H9 (cell line): ENCODE measurements around the gene PLD1. TPM values are rescaled to one million over a fixed set of nuclear protein-coding genes. Genes with fewer than 3 reads are reported as not detected.

Experiments used
- DNase-seq: peaks from one replicate; pipeline ENCODE4 v3.0.0-alpha.2; 2017
- H2AFZ ChIP-seq: one replicate; pipeline ENCODE4 v1.6.1; 2013; ENCODE audit warnings: mild to moderate bottlenecking, low read length, control low read depth, moderate library complexity
- H2AK5ac ChIP-seq: 2 replicates; pipeline ENCODE4 v1.6.1; 2013; ENCODE audit warnings: low read length, control low read depth, mixed read lengths; ENCODE audit not compliant: insufficient read length
- H2BK120ac ChIP-seq: one replicate; pipeline ENCODE4 v1.6.1; 2013; ENCODE audit warnings: low read depth, mild to moderate bottlenecking, low read length, control low read depth, inconsistent platforms; ENCODE audit not compliant: poor library complexity, severe bottlenecking
- H2BK12ac ChIP-seq: 2 replicates; pipeline ENCODE4 v1.6.1; 2013; ENCODE audit warnings: low read length, control low read depth, mixed read lengths, low read depth; ENCODE audit not compliant: insufficient read length
- H2BK15ac ChIP-seq: 2 replicates; pipeline ENCODE4 v1.6.1; 2013; ENCODE audit warnings: low read depth, low read length, control low read depth
- H2BK20ac ChIP-seq: one replicate; pipeline ENCODE4 v1.6.1; 2013; ENCODE audit warnings: low read depth, mild to moderate bottlenecking, low read length, control low read depth, inconsistent platforms; ENCODE audit not compliant: poor library complexity, severe bottlenecking
- H2BK5ac ChIP-seq: 2 replicates; pipeline ENCODE4 v1.6.1; 2013; ENCODE audit warnings: low read length, control low read depth, mixed read lengths; ENCODE audit not compliant: insufficient read length
- H3K14ac ChIP-seq: 2 replicates; pipeline ENCODE4 v1.6.1; 2013; ENCODE audit warnings: low read length, control low read depth; ENCODE audit not compliant: insufficient read depth
- H3K18ac ChIP-seq: 2 replicates; pipeline ENCODE4 v1.6.1; 2013; ENCODE audit warnings: low read depth, mild to moderate bottlenecking, mixed read lengths, low read length, control low read depth; ENCODE audit not compliant: insufficient read length
- H3K23ac ChIP-seq: 2 replicates; pipeline ENCODE4 v1.6.1; 2013; ENCODE audit warnings: low read length, control low read depth, mixed read lengths, low read depth; ENCODE audit not compliant: insufficient read length
- H3K23me2 ChIP-seq: 2 replicates; pipeline ENCODE4 v1.6.1; 2013; ENCODE audit warnings: low read depth, mild to moderate bottlenecking, mixed read lengths, low read length, control low read depth; ENCODE audit not compliant: insufficient read length, poor library complexity, severe bottlenecking
- H3K27ac ChIP-seq: 2 replicates; pipeline ENCODE4 v1.5.1; 2013; ENCODE audit warnings: low read length, control low read depth, mixed read lengths, low read depth; ENCODE audit not compliant: insufficient read length
- H3K27me3 ChIP-seq: 2 replicates; pipeline ENCODE4 v1.6.1; 2013; ENCODE audit warnings: low read length, control low read depth, inconsistent platforms; ENCODE audit not compliant: insufficient read depth
- H3K4ac ChIP-seq: 2 replicates; pipeline ENCODE4 v1.6.1; 2013; ENCODE audit warnings: low read depth, mild to moderate bottlenecking, control low read depth, inconsistent platforms, low read length, moderate library complexity
- H3K4me1 ChIP-seq: 2 replicates; pipeline ENCODE4 v1.6.1; 2013; ENCODE audit warnings: low read length, control low read depth, inconsistent platforms; ENCODE audit not compliant: insufficient read depth
- H3K4me2 ChIP-seq: 2 replicates; pipeline ENCODE4 v1.6.1; 2013; ENCODE audit warnings: low read length, control low read depth, mixed read lengths; ENCODE audit not compliant: insufficient read length, insufficient read depth
- H3K56ac ChIP-seq: 2 replicates; pipeline ENCODE4 v1.6.1; 2013; ENCODE audit warnings: low read depth, mild to moderate bottlenecking, mixed read lengths, low read length, control low read depth; ENCODE audit not compliant: insufficient read length
- H3K79me1 ChIP-seq: 2 replicates; pipeline ENCODE4 v1.6.1; 2013; ENCODE audit warnings: low read depth, mild to moderate bottlenecking, moderate library complexity, low read length, control low read depth, inconsistent platforms; ENCODE audit not compliant: insufficient read depth, poor library complexity, severe bottlenecking
- H3K79me2 ChIP-seq: 2 replicates; pipeline ENCODE4 v1.6.1; 2013; ENCODE audit warnings: low read length, control low read depth, inconsistent platforms; ENCODE audit not compliant: insufficient read depth
- H3K9ac ChIP-seq: 2 replicates; pipeline ENCODE4 v1.6.1; 2013; ENCODE audit warnings: low read length, control low read depth, mixed read lengths; ENCODE audit not compliant: insufficient read length; ENCODE audit errors: extremely low read depth
- H3K9me3 ChIP-seq: one replicate; pipeline ENCODE4 v1.6.1; 2013; ENCODE audit warnings: low read depth, low read length, inconsistent platforms; ENCODE audit not compliant: control insufficient read depth
- H3T11ph ChIP-seq: one replicate; pipeline ENCODE4 v1.6.1; 2013; ENCODE audit warnings: mild to moderate bottlenecking, low read length, control low read depth, inconsistent platforms
- H4K20me1 ChIP-seq: one replicate; pipeline ENCODE4 v1.6.1; 2013; ENCODE audit not compliant: control insufficient read depth, insufficient read length, insufficient read depth
- H4K5ac ChIP-seq: 2 replicates; pipeline ENCODE4 v1.6.1; 2013; ENCODE audit warnings: low read depth, mild to moderate bottlenecking, mixed read lengths, low read length, control low read depth; ENCODE audit not compliant: insufficient read length
- H4K8ac ChIP-seq: replicated peaks from 2 replicates; pipeline ENCODE4 v1.6.1; 2013; ENCODE audit warnings: low read length, control low read depth, mixed read lengths, low read depth; ENCODE audit not compliant: insufficient read length
- H4K91ac ChIP-seq: 2 replicates; pipeline ENCODE4 v1.6.1; 2013; ENCODE audit warnings: low read depth, mild to moderate bottlenecking, moderate library complexity, mixed read lengths, low read length, control low read depth; ENCODE audit not compliant: insufficient read length
- H3K27ac Mint-ChIP-seq, 3 experiments: 2 replicates in 2 of 3; 3 replicates in 1 of 3; pipeline ENCODE4 v1.8.0; 2020 to 2021; ENCODE audit warnings: mixed read lengths in 3 of 3, mild to moderate bottlenecking in 1 of 3, moderate library complexity in 1 of 3
- H3K27me3 Mint-ChIP-seq: 2 replicates; pipeline ENCODE4 v1.8.0; 2021; ENCODE audit warnings: low read depth, mild to moderate bottlenecking, moderate library complexity, mixed read lengths
- H3K36me3 Mint-ChIP-seq, 3 experiments: 2 replicates in 2 of 3; 3 replicates in 1 of 3; pipeline ENCODE4 v1.8.0; 2020 to 2021; ENCODE audit warnings: low read depth in 3 of 3, mixed read lengths in 3 of 3; ENCODE audit not compliant: insufficient read depth in 1 of 3
- H3K4me1 Mint-ChIP-seq, 2 experiments: 2 replicates each; pipeline ENCODE4 v1.8.0; 2020; ENCODE audit warnings: mixed read lengths in 2 of 2
- H3K4me3 Mint-ChIP-seq, 2 experiments: 2 replicates in 1 of 2; 3 replicates in 1 of 2; pipeline ENCODE4 v1.8.0; 2020 to 2021; ENCODE audit warnings: mild to moderate bottlenecking in 2 of 2, mixed read lengths in 2 of 2, moderate library complexity in 1 of 2
- H3K9me3 Mint-ChIP-seq, 2 experiments: 2 replicates in 1 of 2; 3 replicates in 1 of 2; pipeline ENCODE4 v1.8.0; 2020; ENCODE audit warnings: mild to moderate bottlenecking in 2 of 2, mixed read lengths in 2 of 2, moderate library complexity in 1 of 2
- WGBS: extraction: QIAGEN DNeasy Blood & Tissue Kit; methylation state at CpG from one replicate; pipeline ENCODE4 v1.1.7; 2013; ENCODE audit warnings: missing lambda C conversion rate, low lambda C conversion rate, mixed read lengths; ENCODE audit not compliant: insufficient read length; ENCODE audit errors: extremely low coverage; 5-methylcytosine and 5-hydroxymethylcytosine counted together
- total RNA-seq: library from RNA; stranded (reverse); gene quantifications from 2 replicates; pipeline ENCODE4 v1.2.1, GENCODE V29; 2021
- TF ChIP-seq, protein P1 (sequence below): fragments of 200-600 bp; sonication (generic); conservative IDR thresholded peaks from 3 replicates; pipeline ENCODE4 v1.8.0; 2021; ENCODE audit warnings: antibody characterized with exemption, mild to moderate bottlenecking

PLD1 gene
- total RNA-seq, 1 experiment from 2014 or later, result 1.8 TPM

DNA sequence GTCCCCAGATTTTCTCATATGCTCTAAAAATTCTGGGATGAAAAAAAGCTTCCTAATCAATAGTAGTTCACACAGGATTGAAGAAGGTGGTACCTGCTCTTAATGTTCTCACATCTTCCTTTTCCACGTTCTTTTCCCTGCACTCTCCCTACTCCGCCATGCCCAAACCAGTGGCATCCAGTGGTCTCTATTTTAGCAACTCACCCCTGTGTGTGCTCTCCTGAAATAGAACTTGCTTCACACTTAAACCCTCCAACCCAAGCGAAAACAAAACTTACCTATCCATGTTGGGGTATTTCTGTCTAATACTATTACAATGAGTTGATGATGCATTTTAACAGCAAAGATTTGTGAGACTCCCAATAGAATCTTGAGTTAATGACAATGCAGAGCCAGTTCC is 148.8 kb downstream of the PLD1 start:
- Histone ChIP-seq H3K4me1 (no peaks in the 10 kb centered on the region), H4K5ac (no peak overlapping the region), H2BK15ac (no peak overlapping the region), H2BK12ac (no peak overlapping the region), H3K18ac (no peak overlapping the region), H2AK5ac (no peak overlapping the region), H2AFZ (no peak overlapping the region), H3K4ac (no peak overlapping the region), H3K27ac (no peak overlapping the region), H4K8ac (no peak overlapping the region), H3K23me2 (no peaks in the 10 kb centered on the region), H3K79me2 (no peaks in the 10 kb centered on the region), H2BK20ac (no peak overlapping the region), H3K14ac (no peak overlapping the region), H3K4me2 (no peak overlapping the region), H4K20me1 (no peaks in the 10 kb centered on the region), H3K56ac (no peak overlapping the region), H3K79me1 (no peaks in the 10 kb centered on the region), H3K9ac (no peak overlapping the region), H3K9me3 (no peaks in the 10 kb centered on the region), H2BK120ac (no peak overlapping the region), H3T11ph (no peak overlapping the region), H3K27me3 (no peaks in the 10 kb centered on the region), H4K91ac (no peak overlapping the region), H2BK5ac (no peak overlapping the region), H3K23ac (no peak overlapping the region)
- no CpG with 5 or more reads among the region's 3 CpGs for WGBS
- Mint-ChIP-seq H3K27me3 (no peaks in the 10 kb centered on the region), H3K36me3 (no peaks in the 10 kb centered on the region), H3K4me1 (no peaks in the 10 kb centered on the region), H3K9me3 (no peaks in the 10 kb centered on the region), H3K4me3 (no peak overlapping the region), H3K27ac (no peak overlapping the region)
- DNase-seq, result no peak
- TF ChIP-seq, protein P1, sequence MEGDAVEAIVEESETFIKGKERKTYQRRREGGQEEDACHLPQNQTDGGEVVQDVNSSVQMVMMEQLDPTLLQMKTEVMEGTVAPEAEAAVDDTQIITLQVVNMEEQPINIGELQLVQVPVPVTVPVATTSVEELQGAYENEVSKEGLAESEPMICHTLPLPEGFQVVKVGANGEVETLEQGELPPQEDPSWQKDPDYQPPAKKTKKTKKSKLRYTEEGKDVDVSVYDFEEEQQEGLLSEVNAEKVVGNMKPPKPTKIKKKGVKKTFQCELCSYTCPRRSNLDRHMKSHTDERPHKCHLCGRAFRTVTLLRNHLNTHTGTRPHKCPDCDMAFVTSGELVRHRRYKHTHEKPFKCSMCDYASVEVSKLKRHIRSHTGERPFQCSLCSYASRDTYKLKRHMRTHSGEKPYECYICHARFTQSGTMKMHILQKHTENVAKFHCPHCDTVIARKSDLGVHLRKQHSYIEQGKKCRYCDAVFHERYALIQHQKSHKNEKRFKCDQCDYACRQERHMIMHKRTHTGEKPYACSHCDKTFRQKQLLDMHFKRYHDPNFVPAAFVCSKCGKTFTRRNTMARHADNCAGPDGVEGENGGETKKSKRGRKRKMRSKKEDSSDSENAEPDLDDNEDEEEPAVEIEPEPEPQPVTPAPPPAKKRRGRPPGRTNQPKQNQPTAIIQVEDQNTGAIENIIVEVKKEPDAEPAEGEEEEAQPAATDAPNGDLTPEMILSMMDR, result no peak
